A673 (cell line): ENCODE measurements around the gene LCE4A. TPM values are rescaled to one million over a fixed set of nuclear protein-coding genes. Genes with fewer than 3 reads are reported as not detected.

ENCODE experiments used
- BruUV-seq: library from RNA; stranded (reverse); fragments of 400-500 nt; replicated peaks from 2 replicates; lab custom pipeline; 2021; lab: Mats Ljungman, UMichigan
- CTCF ChIA-PET: fragments of 300-600 bp; sonication (Branson Sonifier 250); formaldehyde crosslinking; loops from one replicate; lab custom pipeline; 2022; ENCODE audit warnings: antibody characterized with exemption; lab: Charles Lee
- POLR2A ChIA-PET: fragments of 300-600 bp; sonication (Branson Sonifier 250); formaldehyde crosslinking; loops from one replicate; lab custom pipeline; 2022; ENCODE audit warnings: antibody characterized with exemption; ENCODE audit not compliant: low non-redundant PET; lab: Charles Lee
- DNase-seq: peaks from one replicate; pipeline ENCODE4 v3.0.0-alpha.2; 2015; ENCODE audit warnings: low spot score
- H3K27ac ChIP-seq: fragments of 200-600 bp; sonication (generic); 2 replicates; pipeline ENCODE4 v1.5.1; 2016; ENCODE audit warnings: mixed run types, low read depth, mild to moderate bottlenecking, mixed read lengths, antibody characterized with exemption, low read length; ENCODE audit not compliant: poor library complexity, severe bottlenecking
- H3K27me3 ChIP-seq: fragments of 200-600 bp; sonication (generic); replicated peaks from 2 replicates; pipeline ENCODE4 v1.6.1; 2017; ENCODE audit warnings: mixed run types, low read depth, mild to moderate bottlenecking, mixed read lengths, antibody characterized with exemption, low read length; ENCODE audit not compliant: insufficient read depth, poor library complexity
- H3K36me3 ChIP-seq: fragments of 200-600 bp; sonication (generic); 2 replicates; pipeline ENCODE4 v1.6.1; 2016; ENCODE audit warnings: mixed run types, mild to moderate bottlenecking, mixed read lengths, antibody characterized with exemption, low read length; ENCODE audit not compliant: insufficient read depth, poor library complexity, severe bottlenecking
- H3K4me1 ChIP-seq: fragments of 200-600 bp; sonication (generic); 2 replicates; pipeline ENCODE4 v1.6.1; 2017; ENCODE audit warnings: mixed run types, mild to moderate bottlenecking, mixed read lengths, antibody characterized with exemption, low read length; ENCODE audit not compliant: insufficient read depth, poor library complexity, severe bottlenecking
- H3K4me3 ChIP-seq: fragments of 200-600 bp; sonication (generic); 2 replicates; pipeline ENCODE4 v1.5.1; 2016; ENCODE audit warnings: low read depth, mixed run types, mild to moderate bottlenecking, mixed read lengths, low read length; ENCODE audit not compliant: poor library complexity, severe bottlenecking
- H3K9me3 ChIP-seq: fragments of 200-600 bp; sonication (generic); 2 replicates; pipeline ENCODE4 v1.6.1; 2016; ENCODE audit warnings: mixed run types, low read depth, mild to moderate bottlenecking, mixed read lengths, antibody characterized with exemption, low read length; ENCODE audit not compliant: poor library complexity, severe bottlenecking
- EZH2 ChIP-seq: fragments of 200-600 bp; sonication (generic); IDR thresholded peaks from 2 replicates; pipeline ENCODE4 v1.6.1; 2017; ENCODE audit warnings: borderline replicate concordance, low read depth, mild to moderate bottlenecking, mixed read lengths, antibody characterized with exemption, low read length; ENCODE audit not compliant: poor library complexity, severe bottlenecking
- intact Hi-C: fragments of 100-400 bp; cut with micrococcal nuclease; formaldehyde crosslinking; loops from one replicate; pipeline ENCODE4 v1.10.0; 2022; ENCODE audit not compliant: unreplicated experiment
- total RNA-seq: library from RNA; stranded (reverse); gene quantifications from 2 replicates; pipeline ENCODE4 v1.2.3, GENCODE V29; 2021
- TF ChIP-seq, protein P1 (sequence below): fragments of 300-800, 200-600 bp; sonication (generic); conservative IDR thresholded peaks from 2 replicates; pipeline ENCODE4 v1.5.1; 2017; ENCODE audit warnings: low read depth, mild to moderate bottlenecking, antibody characterized with exemption, low read length, moderate library complexity, mixed read lengths

The LCE4A gene
- total RNA-seq, 1 experiment from 2014 or later, result not detected

DNA sequence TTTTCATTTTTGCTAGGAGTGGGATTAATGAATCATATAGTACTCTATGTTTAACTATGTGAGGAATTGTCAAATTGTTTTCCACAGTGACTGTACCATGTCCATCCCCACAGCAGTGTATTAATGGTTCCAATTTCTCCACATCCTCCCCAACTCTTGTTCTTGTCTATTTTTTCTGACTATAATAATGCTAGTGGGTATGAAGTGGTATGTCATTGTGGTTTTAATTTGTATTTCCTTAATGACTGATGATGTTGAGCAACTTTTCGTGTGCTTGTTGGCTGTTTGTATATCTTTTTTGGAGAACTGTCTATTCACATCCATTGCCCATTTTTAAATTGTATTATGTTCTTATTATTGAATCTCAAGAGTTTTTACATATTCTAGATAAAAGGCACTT lies 39.9 kb downstream of the LCE4A start:
- ChIA-PET POLR2A (no interaction called here), CTCF (no interaction called here)
- no peak for DNase-seq
- Histone ChIP-seq H3K4me3 (no peak overlapping the region), H3K36me3 (no peaks in the 10 kb centered on the region), H3K27ac (no peak overlapping the region), H3K27me3 (peaks cover 19% of the 10 kb centered on the region), H3K9me3 (no peaks in the 10 kb centered on the region), H3K4me1 (no peaks in the 10 kb centered on the region)
- no peak for TF ChIP-seq EZH2
- TF ChIP-seq, protein P1, sequence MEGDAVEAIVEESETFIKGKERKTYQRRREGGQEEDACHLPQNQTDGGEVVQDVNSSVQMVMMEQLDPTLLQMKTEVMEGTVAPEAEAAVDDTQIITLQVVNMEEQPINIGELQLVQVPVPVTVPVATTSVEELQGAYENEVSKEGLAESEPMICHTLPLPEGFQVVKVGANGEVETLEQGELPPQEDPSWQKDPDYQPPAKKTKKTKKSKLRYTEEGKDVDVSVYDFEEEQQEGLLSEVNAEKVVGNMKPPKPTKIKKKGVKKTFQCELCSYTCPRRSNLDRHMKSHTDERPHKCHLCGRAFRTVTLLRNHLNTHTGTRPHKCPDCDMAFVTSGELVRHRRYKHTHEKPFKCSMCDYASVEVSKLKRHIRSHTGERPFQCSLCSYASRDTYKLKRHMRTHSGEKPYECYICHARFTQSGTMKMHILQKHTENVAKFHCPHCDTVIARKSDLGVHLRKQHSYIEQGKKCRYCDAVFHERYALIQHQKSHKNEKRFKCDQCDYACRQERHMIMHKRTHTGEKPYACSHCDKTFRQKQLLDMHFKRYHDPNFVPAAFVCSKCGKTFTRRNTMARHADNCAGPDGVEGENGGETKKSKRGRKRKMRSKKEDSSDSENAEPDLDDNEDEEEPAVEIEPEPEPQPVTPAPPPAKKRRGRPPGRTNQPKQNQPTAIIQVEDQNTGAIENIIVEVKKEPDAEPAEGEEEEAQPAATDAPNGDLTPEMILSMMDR, result no peak
- BruUV-seq, result no TSS peak
- intact Hi-C loops, result no loop called here

GRCh38 chr1:152752225-152752624 lies 44.3 kb downstream of the LCE4A start:
- no peaks in the 10 kb centered on the region for H3K9me3 ChIP-seq
- POLR2A ChIA-PET, result no interaction called here
- BruUV-seq, result no TSS peak

DNA sequence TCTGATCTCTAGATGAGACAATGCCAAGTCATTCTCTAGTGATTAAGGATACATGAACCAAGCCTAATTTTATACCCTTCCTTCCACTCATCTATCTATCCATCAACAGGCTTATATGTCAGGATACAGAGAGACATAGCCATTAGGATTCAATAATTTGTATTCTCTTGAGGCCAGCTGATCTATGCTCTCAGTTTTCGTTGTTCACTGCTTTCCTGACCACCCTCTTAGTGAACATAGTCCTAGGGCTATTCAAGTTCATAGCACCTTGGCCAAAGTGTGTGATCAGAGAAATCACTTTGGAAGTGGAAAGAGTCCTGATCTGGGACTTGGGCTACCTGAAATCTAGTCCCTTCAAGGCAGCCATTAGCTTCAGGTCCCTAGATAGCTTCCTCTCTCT lies 45.6 kb downstream of the LCE4A start:
- no TSS peak for BruUV-seq
- Histone ChIP-seq H3K9me3 (no peaks in the 10 kb centered on the region), H3K27ac (no peak overlapping the region), H3K4me1 (no peaks in the 10 kb centered on the region), H3K27me3 (peaks cover 18% of the 10 kb centered on the region), H3K4me3 (no peak overlapping the region), H3K36me3 (no peaks in the 10 kb centered on the region)
- POLR2A ChIA-PET, result no interaction called here
- TF ChIP-seq EZH2, result no peak
- TF ChIP-seq, protein P1, result no peak
- no peak for DNase-seq
- CTCF ChIA-PET, result no interaction called here
- intact Hi-C loops, result no loop called here

More at GRCh38 chr1:152752225-152752624, 44.3 kb downstream of the LCE4A start:
- CTCF ChIA-PET, result no interaction called here
- no peak overlapping the region for H3K27ac ChIP-seq
- no peak overlapping the region for H3K4me3 ChIP-seq
- no peaks in the 10 kb centered on the region for H3K4me1 ChIP-seq
- H3K27me3 ChIP-seq, result peaks cover 22% of the 10 kb centered on the region
- intact Hi-C loops, result no loop called here
- H3K36me3 ChIP-seq, result no peaks in the 10 kb centered on the region
- TF ChIP-seq, protein P1, result no peak
- TF ChIP-seq EZH2, result no peak
- DNase-seq, result no peak
